ENCODE data around the gene ABLIM2.

- TF ChIP-seq CTCF (IDR thresholded peaks at IDR 0.05) (no peak), POLR2A (IDR thresholded peaks at IDR 0.05) (no peak)
Observed at GRCh38 chr4:8002525-8003309, 155.9 kb downstream of the ABLIM2 start.

Measured in body of pancreas (tissue), 4 donors.